ENCODE measurements around the gene WNT1. TPM values are rescaled to one million over a fixed set of nuclear protein-coding genes. Genes with fewer than 3 reads are reported as not detected.

WNT1 gene
- total RNA-seq, 2 donors from 2014 or later, result not detected

DNA sequence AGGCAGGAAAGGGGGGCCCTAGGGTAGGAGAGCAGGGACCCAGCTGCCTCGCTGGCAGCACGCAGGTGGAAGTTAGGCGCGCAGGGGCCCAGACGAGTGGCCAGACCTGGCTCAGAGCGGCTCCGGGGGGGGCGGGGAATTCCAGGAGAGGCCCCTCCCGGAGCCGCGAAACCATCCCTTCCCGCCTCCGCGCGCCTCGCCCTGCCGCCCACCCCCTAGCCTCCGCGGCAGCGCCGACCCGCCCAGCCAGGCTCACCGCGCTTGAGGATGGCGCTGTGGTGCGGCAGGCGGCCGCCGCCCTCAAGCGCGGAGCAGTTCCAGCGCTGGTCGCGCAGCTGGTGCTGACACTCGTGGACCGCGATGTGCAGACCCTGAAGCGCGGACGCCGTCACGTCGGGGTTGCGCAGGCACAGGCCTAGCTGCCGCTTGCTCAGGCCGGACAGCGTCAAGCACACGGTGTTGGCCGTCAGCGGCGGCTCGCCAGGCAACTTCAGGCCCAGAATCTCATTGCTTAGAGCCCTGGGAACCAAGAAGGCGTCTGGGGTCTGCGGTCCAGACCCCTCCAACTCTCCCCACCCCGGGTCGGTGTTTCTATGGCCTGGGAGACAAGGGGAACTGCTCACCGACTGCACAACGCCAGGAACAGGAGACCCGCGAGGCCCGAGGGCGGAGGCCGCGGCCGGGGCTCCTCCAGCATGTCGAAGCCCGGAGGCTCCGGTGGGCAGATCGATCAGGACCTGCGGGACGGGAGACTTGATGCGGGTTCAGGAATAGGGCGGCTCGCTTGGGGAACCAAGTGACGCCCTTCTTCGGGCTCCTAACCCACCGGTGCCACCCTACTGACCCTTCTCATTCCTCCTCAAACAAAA lies 8.1 kb upstream of the WNT1 start:
- Mint-ChIP-seq H3K9me3 (no peaks in the 10 kb centered on the region), H3K36me3 (ENCODE audit: low read depth) (no peaks in the 10 kb centered on the region), H3K27ac (no peak overlapping the region), H3K4me3 (peak overlapping the region; percentile 78), H3K27me3 (peaks cover 23% of the 10 kb centered on the region), H3K4me1 (peaks cover 17% of the 10 kb centered on the region)
- peak; percentile 31 for ATAC-seq (replicated peaks)

DNA sequence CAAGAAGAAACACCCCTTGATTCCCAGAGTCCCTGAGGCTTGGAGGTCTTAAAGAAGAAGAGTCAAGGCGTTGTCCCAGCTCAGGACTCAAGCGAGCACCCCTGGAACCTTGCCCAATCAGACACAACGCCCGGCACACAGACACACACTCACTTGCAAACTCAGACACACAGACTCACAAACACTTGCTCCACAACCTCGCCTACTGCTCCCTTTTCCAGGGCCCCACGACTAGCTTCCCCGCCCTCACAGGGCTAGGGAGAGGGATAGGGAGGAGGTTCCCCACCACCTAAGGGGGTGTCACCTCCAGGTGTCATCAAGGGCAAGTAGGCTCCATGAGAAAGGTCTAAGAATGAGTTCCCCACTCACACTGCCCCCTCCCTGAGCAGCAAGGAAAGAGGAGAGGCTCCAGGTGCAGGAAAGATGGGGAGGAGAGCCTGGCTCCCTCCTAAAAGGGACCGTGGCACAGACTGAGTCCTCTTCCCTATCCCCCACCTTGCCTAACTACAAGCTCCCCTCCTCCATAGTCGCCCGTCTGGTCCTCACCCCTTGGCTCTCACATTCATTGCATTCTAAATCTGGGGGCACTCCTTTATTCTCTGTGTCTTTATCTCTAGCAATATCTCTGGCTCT lies 7.3 kb upstream of the WNT1 start:
- Mint-ChIP-seq H3K4me1 (peaks cover 17% of the 10 kb centered on the region), H3K4me3 (peak overlapping the region; percentile 78), H3K27me3 (peaks cover 23% of the 10 kb centered on the region), H3K27ac (no peak overlapping the region), H3K36me3 (ENCODE audit: low read depth) (no peaks in the 10 kb centered on the region), H3K9me3 (no peaks in the 10 kb centered on the region)
- ATAC-seq (replicated peaks), result no peak

DNA sequence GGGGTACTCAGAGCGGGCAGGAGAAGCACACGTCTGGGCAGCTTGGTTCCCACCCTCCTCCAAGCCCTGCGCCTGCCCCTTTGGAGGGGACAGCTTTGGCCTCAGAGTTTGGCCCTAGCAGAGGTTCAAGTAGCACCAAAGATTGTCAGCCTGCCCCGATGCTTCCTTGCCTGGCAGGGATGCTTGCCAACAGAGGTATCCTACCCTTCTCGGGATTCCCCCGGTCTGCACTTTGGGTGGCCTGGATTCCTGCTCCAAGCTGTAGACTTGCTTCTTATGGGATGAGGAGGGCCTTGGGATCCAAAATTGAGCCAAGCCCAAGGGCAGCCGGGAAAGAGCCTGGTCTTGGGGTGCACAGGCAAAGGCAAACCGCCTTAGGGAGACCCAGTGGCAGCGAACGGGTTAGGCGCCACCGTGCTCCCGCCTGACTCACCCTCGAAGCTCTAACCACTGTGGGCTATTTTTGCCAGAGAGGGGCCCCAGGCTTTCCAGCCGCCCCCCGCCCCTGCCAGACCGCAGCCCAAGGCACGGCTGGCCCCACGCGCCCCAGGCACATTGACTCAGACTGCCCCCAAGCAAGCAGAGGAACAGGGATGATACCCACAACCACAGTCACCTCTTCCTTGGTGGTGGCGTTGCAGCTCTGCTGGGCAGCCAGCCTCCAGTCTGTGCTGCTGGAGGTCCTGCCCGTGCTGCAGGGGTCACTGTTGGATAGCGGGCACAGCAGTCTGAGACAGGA lies 5.7 kb upstream of the WNT1 start:
- ATAC-seq (replicated peaks), result peak; percentile 49
- H3K27ac Mint-ChIP-seq, result no peak overlapping the region
- H3K27me3 Mint-ChIP-seq, result peaks cover 23% of the 10 kb centered on the region
- no peaks in the 10 kb centered on the region for H3K9me3 Mint-ChIP-seq
- H3K36me3 Mint-ChIP-seq (ENCODE audit: low read depth), result no peaks in the 10 kb centered on the region
- peak overlapping the region; percentile 78 for H3K4me3 Mint-ChIP-seq
- H3K4me1 Mint-ChIP-seq, result peaks cover 24% of the 10 kb centered on the region

DNA sequence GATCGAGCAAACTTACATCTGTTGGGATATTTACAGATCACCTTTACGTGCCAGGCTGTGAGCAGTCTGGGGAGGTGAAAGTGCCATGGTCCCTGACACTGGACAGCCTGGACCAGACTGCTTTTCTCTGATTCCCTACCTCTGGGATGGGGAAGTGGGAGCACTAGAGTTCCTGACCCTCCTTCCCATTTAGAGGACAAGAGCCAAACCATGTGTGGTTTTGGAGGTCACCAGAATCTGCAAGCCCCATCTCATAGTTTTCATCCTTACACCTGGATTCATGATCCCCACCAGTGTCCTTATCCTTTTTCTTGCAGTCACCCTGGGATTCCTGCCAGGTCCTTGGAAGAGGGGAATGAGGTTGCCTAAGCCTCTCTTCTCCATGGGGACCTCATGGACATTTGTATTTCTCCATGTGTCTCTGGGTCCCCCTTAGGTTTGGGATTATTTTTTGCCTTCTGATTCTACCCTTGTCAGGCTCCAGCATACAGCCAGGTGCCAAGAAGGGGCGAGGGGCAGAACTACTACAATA lies 5.1 kb upstream of the WNT1 start:
- no peaks in the 10 kb centered on the region for H3K9me3 Mint-ChIP-seq
- H3K4me1 Mint-ChIP-seq, result peaks cover 29% of the 10 kb centered on the region
- H3K27ac Mint-ChIP-seq, result no peak overlapping the region
- H3K4me3 Mint-ChIP-seq, result no peak overlapping the region
- no peaks in the 10 kb centered on the region for H3K36me3 Mint-ChIP-seq (ENCODE audit: low read depth)
- ATAC-seq (replicated peaks), result no peak
- peaks cover 23% of the 10 kb centered on the region for H3K27me3 Mint-ChIP-seq

DNA sequence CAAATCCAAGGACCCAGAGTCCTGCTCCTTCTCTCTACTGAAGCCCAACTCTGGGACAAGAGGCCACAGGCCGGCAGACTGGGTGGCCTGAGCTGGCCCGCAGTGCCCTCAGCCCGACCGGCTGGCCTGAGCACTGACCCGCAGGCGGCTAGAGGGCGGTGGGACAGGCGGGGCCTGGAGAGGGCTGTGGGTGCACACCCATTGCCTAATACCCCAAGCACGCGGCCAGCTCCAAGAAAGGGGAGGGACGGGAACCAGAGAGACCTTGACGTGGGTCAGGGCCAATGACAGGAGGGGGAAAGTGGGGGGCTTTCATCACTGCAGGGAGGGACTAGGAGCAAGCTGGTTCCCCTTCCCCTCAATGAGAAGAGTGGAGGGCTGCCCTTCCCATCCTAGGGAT lies 4.6 kb upstream of the WNT1 start:
- H3K27me3 Mint-ChIP-seq, result peaks cover 23% of the 10 kb centered on the region
- H3K4me3 Mint-ChIP-seq, result no peak overlapping the region
- H3K36me3 Mint-ChIP-seq (ENCODE audit: low read depth), result no peaks in the 10 kb centered on the region
- H3K9me3 Mint-ChIP-seq, result no peaks in the 10 kb centered on the region
- peaks cover 29% of the 10 kb centered on the region for H3K4me1 Mint-ChIP-seq
- no peak overlapping the region for H3K27ac Mint-ChIP-seq
- no peak for ATAC-seq (replicated peaks)

DNA sequence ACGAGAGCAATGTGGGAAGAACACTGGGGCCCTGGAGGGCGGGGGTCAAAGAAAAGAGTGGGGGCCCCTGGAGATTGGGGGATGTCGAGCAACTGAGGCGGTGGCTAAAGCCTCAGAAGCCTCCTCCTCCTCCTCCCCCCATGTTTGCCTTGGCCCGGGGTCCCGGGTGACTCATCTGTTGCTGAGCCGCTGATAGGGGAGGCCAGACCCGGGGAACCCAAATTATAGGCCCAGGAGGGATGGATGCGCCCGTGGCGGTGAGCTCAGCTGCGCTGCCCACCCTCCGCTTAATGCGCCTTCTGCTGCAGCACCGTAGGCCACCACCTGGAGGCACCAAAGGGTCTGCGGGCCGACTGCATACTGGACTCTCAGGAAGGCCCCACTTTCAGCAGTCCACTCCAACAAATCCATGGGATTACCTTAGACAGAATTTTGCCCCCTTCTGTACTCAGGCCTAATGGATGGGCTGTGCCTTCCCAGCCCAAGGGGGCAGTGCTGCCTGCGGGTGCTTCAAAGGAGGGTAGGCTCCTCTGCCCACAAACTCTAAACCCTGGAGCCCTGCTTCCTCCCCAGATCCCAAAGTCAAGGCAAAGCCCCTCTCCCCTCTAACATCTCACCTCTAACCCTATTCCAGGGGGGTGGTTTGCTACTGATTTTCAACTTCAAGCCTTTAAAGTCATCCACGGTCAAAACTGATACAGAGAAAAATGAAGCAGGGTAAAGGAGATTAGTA lies 4.0 kb upstream of the WNT1 start:
- H3K27me3 Mint-ChIP-seq, result peaks cover 28% of the 10 kb centered on the region
- no peaks in the 10 kb centered on the region for H3K9me3 Mint-ChIP-seq
- no peak overlapping the region for H3K27ac Mint-ChIP-seq
- peaks cover 29% of the 10 kb centered on the region for H3K4me1 Mint-ChIP-seq
- no peaks in the 10 kb centered on the region for H3K36me3 Mint-ChIP-seq (ENCODE audit: low read depth)
- no peak for ATAC-seq (replicated peaks)
- no peak overlapping the region for H3K4me3 Mint-ChIP-seq

DNA sequence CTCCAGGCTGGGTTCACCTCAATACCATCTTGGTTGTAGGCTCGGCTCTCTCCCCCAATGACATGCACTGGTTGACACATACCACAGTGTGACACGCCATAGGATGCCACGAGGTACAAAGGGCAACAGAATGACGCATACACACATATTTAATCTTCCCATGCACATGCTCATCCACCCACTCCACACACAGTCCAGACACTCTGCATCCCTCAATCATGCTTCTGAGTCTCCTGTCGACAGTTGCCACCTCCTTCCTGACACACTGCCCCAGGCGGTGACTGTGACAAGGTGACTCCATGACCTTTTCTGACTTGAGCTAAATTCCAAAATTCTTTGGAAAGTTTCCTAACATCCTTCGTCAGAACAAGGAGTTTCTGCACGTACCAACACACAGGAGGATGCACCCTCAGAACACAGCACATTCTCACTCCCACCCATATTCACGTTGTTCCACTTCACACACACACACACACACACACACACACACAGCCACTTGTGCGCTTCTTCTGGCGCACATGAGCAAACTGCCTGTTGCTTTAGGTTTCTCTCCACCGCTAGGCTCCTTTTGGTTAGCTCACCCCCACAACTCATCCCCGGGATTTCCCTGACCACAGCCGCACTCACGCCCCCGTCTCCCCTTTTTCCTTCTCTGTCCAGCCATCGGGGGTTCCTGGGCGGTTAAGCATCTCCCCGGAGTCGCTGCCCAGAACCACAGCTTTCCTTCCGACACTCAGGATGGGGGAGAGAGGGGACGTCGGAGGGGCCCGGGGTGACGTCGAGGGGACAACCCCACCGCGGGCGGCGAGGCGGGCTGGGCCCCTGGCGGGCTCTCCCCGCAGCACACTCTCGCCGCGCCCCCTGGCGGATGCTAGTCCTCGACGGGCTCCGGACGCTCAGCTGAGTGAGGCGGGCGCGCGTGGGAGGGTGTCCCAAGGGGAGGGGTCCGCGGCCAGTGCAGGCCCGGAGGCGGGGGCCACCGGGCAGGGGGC lies 536 bp upstream of the WNT1 start:
- Mint-ChIP-seq H3K9me3 (no peaks in the 10 kb centered on the region), H3K27ac (peak overlapping the region; percentile 72), H3K36me3 (ENCODE audit: low read depth) (peaks cover 9% of the 10 kb centered on the region), H3K4me3 (peak overlapping the region; percentile 75), H3K4me1 (peaks cover 32% of the 10 kb centered on the region), H3K27me3 (peaks cover 34% of the 10 kb centered on the region)
- peak; percentile 76 for ATAC-seq (replicated peaks)

DNA sequence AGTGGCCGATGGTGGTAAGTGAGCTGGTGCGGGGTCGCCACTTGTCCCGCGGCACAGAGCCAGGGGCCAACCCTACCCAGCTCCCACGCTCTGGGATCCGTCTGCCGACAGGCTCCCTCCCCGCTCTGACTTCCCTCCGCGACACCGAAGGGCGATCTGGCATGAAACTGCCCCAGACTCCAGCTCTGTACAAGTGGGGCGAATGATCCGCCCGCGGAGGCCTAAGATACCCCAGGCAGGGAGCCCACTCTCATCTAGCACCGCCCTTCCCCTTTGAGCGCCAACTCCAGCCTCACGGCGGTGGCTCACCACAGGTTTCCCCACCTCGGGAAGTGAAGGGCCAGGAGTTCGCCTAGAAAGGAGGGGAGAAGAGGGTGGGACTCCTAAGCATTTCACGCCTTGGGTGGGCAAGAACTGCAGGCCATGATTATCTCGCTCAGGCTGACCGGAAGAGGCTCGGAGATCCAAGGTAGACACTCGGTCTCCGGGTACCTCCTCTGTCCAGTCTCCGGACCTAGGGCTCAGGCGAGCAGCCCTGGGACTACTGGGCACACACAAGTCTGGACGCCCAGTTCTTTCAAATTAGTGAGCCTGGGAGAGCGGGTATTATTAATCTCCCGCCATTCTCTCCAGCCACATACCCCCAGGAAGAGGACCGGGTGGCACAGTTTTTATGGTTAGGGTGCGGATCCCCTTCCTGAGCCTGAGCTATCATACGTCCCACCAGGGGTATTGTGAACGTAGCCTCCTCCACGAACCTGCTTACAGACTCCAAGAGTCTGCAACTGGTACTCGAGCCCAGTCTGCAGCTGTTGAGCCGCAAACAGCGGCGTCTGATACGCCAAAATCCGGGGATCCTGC lies 849 bp downstream of the WNT1 start:
- H3K36me3 Mint-ChIP-seq (ENCODE audit: low read depth), result peaks cover 9% of the 10 kb centered on the region
- H3K27ac Mint-ChIP-seq, result peak overlapping the region; percentile 20
- peaks cover 29% of the 10 kb centered on the region for H3K4me1 Mint-ChIP-seq
- no peak for ATAC-seq (replicated peaks)
- H3K9me3 Mint-ChIP-seq, result no peaks in the 10 kb centered on the region
- H3K4me3 Mint-ChIP-seq, result peak overlapping the region; percentile 75
- peaks cover 31% of the 10 kb centered on the region for H3K27me3 Mint-ChIP-seq

DNA sequence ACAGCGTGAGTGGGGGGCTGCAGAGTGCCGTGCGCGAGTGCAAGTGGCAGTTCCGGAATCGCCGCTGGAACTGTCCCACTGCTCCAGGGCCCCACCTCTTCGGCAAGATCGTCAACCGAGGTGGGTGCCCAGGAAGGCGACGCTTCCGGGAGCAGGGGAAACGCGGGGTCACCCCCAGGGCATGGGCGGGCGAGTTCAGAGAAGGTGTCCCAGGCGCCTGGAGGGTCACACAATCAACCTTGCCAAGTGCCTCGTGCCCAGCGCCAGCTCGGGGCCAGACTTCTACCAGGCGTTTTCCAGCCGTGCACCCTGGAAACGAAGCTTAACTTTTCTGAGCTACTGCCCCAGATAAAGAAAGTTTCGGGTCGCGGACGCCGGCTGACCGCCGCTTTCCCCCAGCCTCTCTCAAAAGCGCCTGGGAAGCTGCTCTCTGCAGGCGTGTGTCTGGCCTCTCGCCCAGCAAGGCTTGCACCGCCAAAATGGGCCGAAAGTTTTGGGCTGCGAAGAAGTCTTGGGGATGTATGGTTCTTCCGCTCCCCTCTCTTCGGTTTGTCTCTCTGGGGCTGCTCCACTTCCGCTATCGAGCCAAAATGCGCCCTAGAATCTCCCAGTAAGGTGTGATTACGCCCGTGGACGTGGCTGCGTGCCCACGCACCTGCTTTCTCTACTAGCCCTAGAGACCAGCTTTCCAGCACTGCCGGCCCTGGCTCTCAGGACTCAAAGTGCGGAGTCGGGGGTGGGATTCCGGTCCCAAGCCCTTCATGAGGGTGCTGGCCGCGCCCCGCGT lies 1.7 kb downstream of the WNT1 start:
- Mint-ChIP-seq H3K4me3 (peak overlapping the region; percentile 75), H3K27me3 (peaks cover 29% of the 10 kb centered on the region), H3K36me3 (ENCODE audit: low read depth) (peaks cover 9% of the 10 kb centered on the region), H3K4me1 (peaks cover 29% of the 10 kb centered on the region), H3K9me3 (no peaks in the 10 kb centered on the region), H3K27ac (peak overlapping the region; percentile 20)
- ATAC-seq (replicated peaks), result no peak

DNA sequence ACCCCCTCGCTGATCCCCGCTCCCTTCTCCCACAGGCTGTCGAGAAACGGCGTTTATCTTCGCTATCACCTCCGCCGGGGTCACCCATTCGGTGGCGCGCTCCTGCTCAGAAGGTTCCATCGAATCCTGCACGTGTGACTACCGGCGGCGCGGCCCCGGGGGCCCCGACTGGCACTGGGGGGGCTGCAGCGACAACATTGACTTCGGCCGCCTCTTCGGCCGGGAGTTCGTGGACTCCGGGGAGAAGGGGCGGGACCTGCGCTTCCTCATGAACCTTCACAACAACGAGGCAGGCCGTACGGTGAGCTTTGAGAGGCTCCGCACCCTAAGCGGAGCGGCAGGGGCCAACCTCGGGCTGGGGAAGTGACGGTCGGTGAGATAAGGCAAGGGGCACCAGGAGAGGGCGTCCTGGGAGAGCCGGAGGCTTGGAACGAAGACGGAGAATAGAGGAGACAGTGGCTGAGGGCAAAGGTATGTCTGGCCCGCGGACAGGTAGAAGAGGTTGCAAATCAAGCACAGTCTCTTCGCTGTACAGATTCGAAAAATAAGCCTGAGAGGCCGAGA lies 2.3 kb downstream of the WNT1 start:
- Mint-ChIP-seq H3K4me3 (peak overlapping the region; percentile 75), H3K9me3 (no peaks in the 10 kb centered on the region), H3K36me3 (ENCODE audit: low read depth) (peaks cover 9% of the 10 kb centered on the region), H3K27ac (no peak overlapping the region), H3K27me3 (peaks cover 29% of the 10 kb centered on the region), H3K4me1 (peaks cover 29% of the 10 kb centered on the region)
- ATAC-seq (replicated peaks), result no peak

DNA sequence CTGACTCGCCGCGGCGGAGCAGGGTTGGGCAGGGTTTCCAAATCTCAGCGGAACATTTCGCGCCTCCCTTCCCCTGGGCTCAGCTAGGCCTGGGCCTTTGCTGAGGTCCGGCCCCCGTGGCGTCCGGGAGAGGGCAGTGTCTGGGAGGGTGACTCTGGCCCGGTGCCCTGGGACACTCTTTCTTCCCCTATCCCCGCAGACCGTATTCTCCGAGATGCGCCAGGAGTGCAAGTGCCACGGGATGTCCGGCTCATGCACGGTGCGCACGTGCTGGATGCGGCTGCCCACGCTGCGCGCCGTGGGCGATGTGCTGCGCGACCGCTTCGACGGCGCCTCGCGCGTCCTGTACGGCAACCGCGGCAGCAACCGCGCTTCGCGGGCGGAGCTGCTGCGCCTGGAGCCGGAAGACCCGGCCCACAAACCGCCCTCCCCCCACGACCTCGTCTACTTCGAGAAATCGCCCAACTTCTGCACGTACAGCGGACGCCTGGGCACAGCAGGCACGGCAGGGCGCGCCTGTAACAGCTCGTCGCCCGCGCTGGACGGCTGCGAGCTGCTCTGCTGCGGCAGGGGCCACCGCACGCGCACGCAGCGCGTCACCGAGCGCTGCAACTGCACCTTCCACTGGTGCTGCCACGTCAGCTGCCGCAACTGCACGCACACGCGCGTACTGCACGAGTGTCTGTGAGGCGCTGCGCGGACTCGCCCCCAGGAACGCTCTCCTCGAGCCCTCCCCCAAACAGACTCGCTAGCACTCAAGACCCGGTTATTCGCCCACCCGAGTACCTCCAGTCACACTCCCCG lies 3.0 kb downstream of the WNT1 start:
- peak; percentile 4 for ATAC-seq (replicated peaks)
- H3K4me1 Mint-ChIP-seq, result peaks cover 29% of the 10 kb centered on the region
- peak overlapping the region; percentile 57 for H3K27ac Mint-ChIP-seq
- peaks cover 9% of the 10 kb centered on the region for H3K36me3 Mint-ChIP-seq (ENCODE audit: low read depth)
- peaks cover 29% of the 10 kb centered on the region for H3K27me3 Mint-ChIP-seq
- no peaks in the 10 kb centered on the region for H3K9me3 Mint-ChIP-seq
- H3K4me3 Mint-ChIP-seq, result peak overlapping the region; percentile 75

Measured in activated T-helper 17 cell treated with anti-CD3 and anti-CD28 coated beads, Interleukin-2, amount 50 U/mL, for 72 hours (primary cell).